HG03139 (cell line): ENCODE measurements around the gene E4F1.

Experiments used
- ATAC-seq: cut with Tn5 transposase; IDR thresholded peaks from one replicate; pipeline ENCODE4 v1.9.1; 2021; ENCODE audit not compliant: unreplicated experiment

The E4F1 gene

GRCh38 chr16:2271848-2272461 lies 48.6 kb downstream of the E4F1 start:
- ATAC-seq = no peak

DNA sequence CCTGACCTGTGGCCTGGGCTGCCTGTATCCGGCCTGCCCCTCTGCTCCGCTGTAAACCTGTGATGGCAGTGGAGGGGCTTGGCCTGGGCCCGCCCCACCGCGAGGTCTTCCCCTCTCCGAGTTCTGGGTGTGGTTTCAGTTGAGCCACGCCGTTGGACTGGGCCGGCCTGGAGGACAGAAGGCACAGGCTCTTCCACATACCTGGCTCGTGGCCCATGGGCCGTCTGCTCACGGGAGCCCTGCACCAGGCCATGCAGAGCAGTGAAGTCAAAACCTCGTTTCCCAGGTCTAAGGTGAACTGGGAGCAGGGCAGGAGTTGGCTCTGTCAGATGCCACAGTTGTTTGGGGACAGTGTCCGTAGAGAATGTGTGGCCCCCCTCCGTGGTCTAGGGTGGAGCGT lies 50.1 kb downstream of the E4F1 start:
- no peak for ATAC-seq

- no peak for ATAC-seq
Observed at GRCh38 chr16:2273931-2274330, 50.5 kb downstream of the E4F1 start.

DNA sequence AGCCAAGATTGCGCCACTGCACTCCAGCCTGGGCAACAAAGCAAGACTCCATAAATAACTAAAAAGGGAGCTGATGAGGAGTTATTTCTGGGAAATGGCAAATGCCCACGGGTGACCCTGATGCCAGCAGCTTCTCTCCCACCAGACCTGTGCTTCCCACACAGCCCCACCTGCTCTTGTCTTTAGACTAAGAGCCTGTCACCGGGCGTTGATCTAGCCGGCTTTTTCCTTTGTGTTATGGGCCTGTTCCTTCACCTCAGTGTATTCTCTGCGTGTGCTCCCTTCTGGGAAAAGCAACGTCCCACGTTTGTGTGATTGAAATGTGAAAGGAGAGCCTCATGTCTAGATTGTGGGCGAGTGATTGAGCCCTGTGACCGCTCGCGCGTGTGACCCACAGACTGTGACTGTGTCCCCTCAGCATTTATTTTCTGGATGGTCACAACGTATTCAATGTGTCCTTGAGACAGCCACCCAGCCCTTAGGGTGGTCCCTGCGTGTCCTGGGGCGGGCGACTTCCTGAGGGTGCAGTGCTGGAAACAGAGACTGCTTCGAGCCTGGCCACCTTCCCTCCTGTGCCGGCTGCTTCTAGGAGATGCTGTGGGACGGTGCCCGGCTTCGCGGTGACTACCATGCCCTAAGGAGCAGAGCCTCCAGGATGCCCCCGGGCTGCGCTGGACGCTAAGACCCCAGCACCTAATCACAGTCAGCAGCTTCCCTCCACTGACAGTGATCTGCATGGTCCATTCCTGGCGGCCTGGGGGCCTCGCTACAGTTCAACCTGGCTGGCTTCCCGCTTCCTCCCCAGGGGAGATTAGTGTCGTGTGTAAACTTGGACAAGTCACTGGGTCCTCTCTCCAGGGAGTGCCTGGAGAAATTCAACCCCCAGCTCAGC lies 52.3 kb downstream of the E4F1 start:
- no peak for ATAC-seq

DNA sequence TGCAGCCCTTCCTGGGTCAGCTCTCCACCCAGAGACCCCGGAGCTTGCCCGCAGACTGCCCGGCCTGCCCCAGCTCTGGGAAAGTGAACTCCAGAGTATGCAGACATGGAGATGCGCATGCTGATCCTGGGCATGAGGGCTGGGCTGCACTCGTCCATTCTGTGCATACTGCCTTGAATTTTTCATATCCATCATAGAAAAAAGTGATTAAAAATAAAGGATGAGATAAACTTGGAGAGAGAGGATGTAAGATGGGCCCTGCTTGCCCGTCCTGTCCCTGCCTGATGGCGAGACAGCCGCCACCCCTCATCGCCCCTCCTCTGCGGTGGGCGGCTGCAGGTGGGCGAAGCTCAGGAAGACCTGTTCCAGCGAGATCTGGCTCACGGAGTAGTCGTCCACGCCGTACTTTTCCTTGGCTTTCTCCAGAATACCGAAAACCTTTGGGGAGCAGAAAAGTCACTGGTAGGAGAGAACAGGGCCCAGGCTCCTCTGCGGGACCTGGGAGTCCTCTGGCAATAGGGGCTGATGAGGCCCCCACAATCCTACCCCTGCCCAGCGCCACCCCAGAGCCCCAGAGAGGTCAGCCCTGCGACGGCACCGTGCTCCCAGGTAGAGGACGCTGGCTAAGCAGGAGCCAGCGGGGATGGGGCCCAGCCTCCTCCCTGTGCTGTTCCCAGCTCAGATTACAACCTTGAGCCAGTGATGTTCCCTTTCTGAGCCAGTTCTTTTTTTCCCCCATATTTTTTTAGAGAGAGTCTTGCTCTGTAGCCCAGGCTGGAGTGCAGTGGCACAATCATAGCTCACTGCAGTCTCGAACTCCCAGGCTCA lies 53.2 kb downstream of the E4F1 start:
- no peak for ATAC-seq

GRCh38 chr16:2277466-2278271 lies 54.3 kb downstream of the E4F1 start:
- no peak for ATAC-seq

DNA sequence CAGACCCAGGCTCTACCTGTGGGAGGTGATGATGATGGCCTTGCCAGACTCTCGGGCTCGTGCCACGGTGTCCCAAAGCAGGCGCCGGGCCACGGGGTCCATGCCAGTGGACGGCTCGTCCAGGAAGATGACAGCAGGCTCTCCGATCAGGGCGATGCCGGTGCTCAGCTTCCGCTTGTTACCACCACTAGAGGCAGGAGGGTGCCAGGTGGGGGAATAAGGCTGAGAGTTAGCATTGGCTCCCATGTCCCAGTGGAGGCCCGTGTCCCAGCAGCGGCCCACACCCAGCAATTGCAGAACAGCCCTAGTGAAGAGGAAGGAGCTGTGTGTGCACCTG lies 54.8 kb downstream of the E4F1 start:
- no peak for ATAC-seq

GRCh38 chr16:2278956-2279800 lies 55.8 kb downstream of the E4F1 start:
- ATAC-seq = no peak

- no peak for ATAC-seq
Observed at GRCh38 chr16:2280461-2280860, 57.1 kb downstream of the E4F1 start.

- ATAC-seq = no peak
Observed at GRCh38 chr16:2280981-2281542, 57.7 kb downstream of the E4F1 start.

- no peak for ATAC-seq
Observed at GRCh38 chr16:2282262-2282661, 58.9 kb downstream of the E4F1 start.

GRCh38 chr16:2282866-2283555 lies 59.6 kb downstream of the E4F1 start:
- ATAC-seq = no peak

- ATAC-seq = no peak
Observed at GRCh38 chr16:2284001-2284770, 60.8 kb downstream of the E4F1 start.

GRCh38 chr16:2284797-2285576 lies 61.6 kb downstream of the E4F1 start:
- ATAC-seq = no peak
